Cardiac fibroblast (primary cell): ENCODE results near the gene SGPL1.
A peak's percentile ranks its signal among the peaks of the same experiment; 100 is the strongest.

ENCODE experiments used
- DNase-seq, 2 donors: peaks; one replicate each; pipeline versions ENCODE4 v3.0.0 to v3.0.0-alpha.2; 2010; ENCODE audit warnings: low read depth in 2 of 2
- H3K4me3 ChIP-seq, 2 donors: replicated peaks in 1 of 2; 1 replicate in 1 of 2; 2 replicates in 1 of 2; pipeline ENCODE4 v1.5.1; 2011; ENCODE audit warnings: low read depth in 2 of 2, low read length in 2 of 2, mild to moderate bottlenecking in 2 of 2, moderate library complexity in 1 of 2
- CTCF ChIP-seq: IDR thresholded peaks from one replicate; pipeline ENCODE4 v1.5.1; 2011; ENCODE audit warnings: low read depth, mild to moderate bottlenecking, low read length, inconsistent platforms

Gene SGPL1

GRCh38 chr10:70903262-70903921 is 87.6 kb downstream of the SGPL1 start:
- no peak overlapping the region for H3K4me3 ChIP-seq
- DNase-seq, result peak; percentile 61 to 74
- TF ChIP-seq CTCF, result peak; percentile 95

GRCh38 chr10:70905071-70906021 is 89.6 kb downstream of the SGPL1 start:
- no peak for TF ChIP-seq CTCF
- no peak overlapping the region for H3K4me3 ChIP-seq
- no peak for DNase-seq

GRCh38 chr10:70906031-70906783 is 90.5 kb downstream of the SGPL1 start:
- no peak for TF ChIP-seq CTCF
- DNase-seq, result no peak
- H3K4me3 ChIP-seq, result no peak overlapping the region

GRCh38 chr10:70906953-70907636 is 91.3 kb downstream of the SGPL1 start:
- no peak for TF ChIP-seq CTCF
- no peak for DNase-seq
- H3K4me3 ChIP-seq, result no peak overlapping the region

- no peak for TF ChIP-seq CTCF
- H3K4me3 ChIP-seq, result no peak overlapping the region
- no peak for DNase-seq
These were observed 92.1 kb downstream of the SGPL1 start for GRCh38 chr10:70907637-70908405.
